HepG2 (cell line): Measurements from ENCODE around the gene ENO3. TPM values are rescaled to one million over a fixed set of nuclear protein-coding genes. Genes with fewer than 3 reads are reported as not detected.

Experiments used
- CEBPB ChIP-seq: IDR thresholded peaks from 2 replicates; pipeline ENCODE4 v1.6.1; 2011; ENCODE audit warnings: low read depth, low read length, improper control_type of control experiment, borderline replicate concordance
- DMAP1 ChIP-seq: IDR thresholded peaks from 2 replicates; pipeline ENCODE4 v1.6.1; 2016
- DNMT1 ChIP-seq: sonication (generic); formaldehyde crosslinking; IDR thresholded peaks from 2 replicates; pipeline ENCODE4 v1.5.1; 2020; ENCODE audit warnings: mild to moderate bottlenecking, missing genetic modification reagents
- FOXO1 ChIP-seq: sonication (generic); formaldehyde crosslinking; IDR thresholded peaks from 2 replicates; pipeline ENCODE4 v1.4.0; 2020; ENCODE audit warnings: missing genetic modification reagents
- KLF12 ChIP-seq: sonication (generic); formaldehyde crosslinking; IDR thresholded peaks from 2 replicates; pipeline ENCODE4 v1.4.0; 2020; ENCODE audit warnings: missing genetic modification reagents, borderline replicate concordance
- SP5 ChIP-seq: IDR thresholded peaks from 2 replicates; pipeline ENCODE4 v1.6.1; 2016; ENCODE audit warnings: low read depth, borderline replicate concordance
- TSC22D2 ChIP-seq: sonication (generic); formaldehyde crosslinking; IDR thresholded peaks from 2 replicates; pipeline ENCODE4 v1.5.1; 2020; ENCODE audit warnings: missing genetic modification reagents, mild to moderate bottlenecking, borderline replicate concordance
- ZBTB39 ChIP-seq: sonication (generic); formaldehyde crosslinking; IDR thresholded peaks from 2 replicates; pipeline ENCODE4 v1.5.0; 2020; ENCODE audit warnings: missing genetic modification reagents
- ZNF205 ChIP-seq: IDR thresholded peaks from 2 replicates; pipeline ENCODE4 v1.6.1; 2018; ENCODE audit warnings: missing biosample characterization, missing genetic modification reagents
- ZNF280B ChIP-seq: sonication (generic); formaldehyde crosslinking; IDR thresholded peaks from 2 replicates; pipeline ENCODE4 v1.5.0; 2020; ENCODE audit warnings: missing genetic modification reagents, mild to moderate bottlenecking, borderline replicate concordance
- ZSCAN20 ChIP-seq: sonication (generic); formaldehyde crosslinking; IDR thresholded peaks from 2 replicates; pipeline ENCODE4 v1.4.0; 2020; ENCODE audit warnings: missing genetic modification reagents, mild to moderate bottlenecking, borderline replicate concordance
- ZSCAN30 ChIP-seq: sonication (generic); formaldehyde crosslinking; IDR thresholded peaks from 2 replicates; pipeline ENCODE4 v1.5.0; 2020; ENCODE audit warnings: mild to moderate bottlenecking, missing genetic modification reagents
- polyA plus RNA-seq, 8 experiments: library from polyadenylated mRNA; depleted of rRNA in 3 of 8; stranded (reverse) in 7 of 8; unstranded in 1 of 8; fragments of >200 nt; fragmentation: Illumina TruSeq in 4 of 8; extraction: Trizol in 4 of 8; gene quantifications; 2 replicates each; pipeline versions ENCODE4 v1.2.1 to v1.2.3, GENCODE V29; 2011 to 2016; ENCODE audit warnings: low read depth in 4 of 8, missing spikeins in 1 of 8, mixed read lengths in 1 of 8; ENCODE audit not compliant: insufficient read depth in 1 of 8
- total RNA-seq, 5 experiments: library from RNA; depleted of rRNA; stranded (reverse); fragments of >200 nt; fragmentation: Illumina TruSeq; extraction: Trizol; gene quantifications; 2 replicates each; pipeline ENCODE4 v1.2.3, GENCODE V29; 2016; ENCODE audit warnings: low read depth in 1 of 5
- TF ChIP-seq, protein P1 (sequence below), 2 experiments: fragments of 450-650 bp in 1 of 2; sonication (generic) in 1 of 2; formaldehyde crosslinking in 1 of 2; IDR thresholded peaks; 2 replicates each; pipeline versions ENCODE4 v1.6.1 to v1.8.0; 2016 to 2022; ENCODE audit warnings: antibody characterized with exemption in 1 of 2, mild to moderate bottlenecking in 1 of 2, missing genetic modification reagents in 1 of 2
- TF ChIP-seq, protein P2 (sequence below): IDR thresholded peaks from 2 replicates; pipeline ENCODE4 v1.6.1; 2016; ENCODE audit warnings: mild to moderate bottlenecking, missing biosample characterization, missing genetic modification reagents

Gene ENO3
- total and polyA plus RNA-seq, 2 of the 13 experiments (the other 11 are each of a cell fraction or from before 2014, with no cell fraction given), result 59.8 to 69.8 TPM

GRCh38 chr17:4947411-4948165, 3.3 kb upstream of the ENO3 start (continued):
- TF ChIP-seq, protein P1, sequence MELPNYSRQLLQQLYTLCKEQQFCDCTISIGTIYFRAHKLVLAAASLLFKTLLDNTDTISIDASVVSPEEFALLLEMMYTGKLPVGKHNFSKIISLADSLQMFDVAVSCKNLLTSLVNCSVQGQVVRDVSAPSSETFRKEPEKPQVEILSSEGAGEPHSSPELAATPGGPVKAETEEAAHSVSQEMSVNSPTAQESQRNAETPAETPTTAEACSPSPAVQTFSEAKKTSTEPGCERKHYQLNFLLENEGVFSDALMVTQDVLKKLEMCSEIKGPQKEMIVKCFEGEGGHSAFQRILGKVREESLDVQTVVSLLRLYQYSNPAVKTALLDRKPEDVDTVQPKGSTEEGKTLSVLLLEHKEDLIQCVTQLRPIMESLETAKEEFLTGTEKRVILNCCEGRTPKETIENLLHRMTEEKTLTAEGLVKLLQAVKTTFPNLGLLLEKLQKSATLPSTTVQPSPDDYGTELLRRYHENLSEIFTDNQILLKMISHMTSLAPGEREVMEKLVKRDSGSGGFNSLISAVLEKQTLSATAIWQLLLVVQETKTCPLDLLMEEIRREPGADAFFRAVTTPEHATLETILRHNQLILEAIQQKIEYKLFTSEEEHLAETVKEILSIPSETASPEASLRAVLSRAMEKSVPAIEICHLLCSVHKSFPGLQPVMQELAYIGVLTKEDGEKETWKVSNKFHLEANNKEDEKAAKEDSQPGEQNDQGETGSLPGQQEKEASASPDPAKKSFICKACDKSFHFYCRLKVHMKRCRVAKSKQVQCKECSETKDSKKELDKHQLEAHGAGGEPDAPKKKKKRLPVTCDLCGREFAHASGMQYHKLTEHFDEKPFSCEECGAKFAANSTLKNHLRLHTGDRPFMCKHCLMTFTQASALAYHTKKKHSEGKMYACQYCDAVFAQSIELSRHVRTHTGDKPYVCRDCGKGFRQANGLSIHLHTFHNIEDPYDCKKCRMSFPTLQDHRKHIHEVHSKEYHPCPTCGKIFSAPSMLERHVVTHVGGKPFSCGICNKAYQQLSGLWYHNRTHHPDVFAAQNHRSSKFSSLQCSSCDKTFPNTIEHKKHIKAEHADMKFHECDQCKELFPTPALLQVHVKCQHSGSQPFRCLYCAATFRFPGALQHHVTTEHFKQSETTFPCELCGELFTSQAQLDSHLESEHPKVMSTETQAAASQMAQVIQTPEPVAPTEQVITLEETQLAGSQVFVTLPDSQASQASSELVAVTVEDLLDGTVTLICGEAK (IDR thresholded peaks at IDR 0.05), result no peak
- TF ChIP-seq, protein P1 (CRISPR knock-in tag; IDR thresholded peaks at IDR 0.05), result 0 out of 2 replicates have a peak, but pooled peaks have one; percentile 5
- TF ChIP-seq, protein P2, sequence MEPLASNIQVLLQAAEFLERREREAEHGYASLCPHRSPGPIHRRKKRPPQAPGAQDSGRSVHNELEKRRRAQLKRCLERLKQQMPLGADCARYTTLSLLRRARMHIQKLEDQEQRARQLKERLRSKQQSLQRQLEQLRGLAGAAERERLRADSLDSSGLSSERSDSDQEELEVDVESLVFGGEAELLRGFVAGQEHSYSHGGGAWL (CRISPR knock-in tag), result 0 out of 2 replicates have a peak, but pooled peaks have one; percentile 19
- TF ChIP-seq KLF12, result peak; percentile 67
- 0 out of 2 replicates have a peak, but pooled peaks have one; percentile 16 for TF ChIP-seq ZNF205 (CRISPR knock-in tag)
- 0 out of 2 replicates have a peak, but pooled peaks have one; percentile 35 for TF ChIP-seq DMAP1 (CRISPR knock-in tag)
- TF ChIP-seq ZNF280B, result 0 out of 2 replicates have a peak, but pooled peaks have one; percentile 30
- TF ChIP-seq DNMT1, result no peak
- TF ChIP-seq ZSCAN20, result 0 out of 2 replicates have a peak, but pooled peaks have one; percentile 47
- TF ChIP-seq FOXO1, result no peak
- TF ChIP-seq SP5 (CRISPR knock-in tag), result no peak
- TF ChIP-seq ZSCAN30 (CRISPR knock-in tag), result 0 out of 2 replicates have a peak, but pooled peaks have one; percentile 23
- TF ChIP-seq ZBTB39 (CRISPR knock-in tag), result 0 out of 2 replicates have a peak, but pooled peaks have one; percentile 5
- TF ChIP-seq TSC22D2 (CRISPR knock-in tag), result peak; percentile 14; the same call in 1 of the 2 replicates
- TF ChIP-seq CEBPB, result no peak
